CD14-positive monocyte (primary cell): ENCODE data around the gene DDX50. TPM values are rescaled to one million over a fixed set of nuclear protein-coding genes. Genes with fewer than 3 reads are reported as not detected.

Experiments
- DNase-seq, 3 donors: peaks; one replicate each; pipeline ENCODE4 v3.0.0-alpha.2; 2011 to 2022
- H2AFZ ChIP-seq: 2 replicates; pipeline ENCODE4 v1.6.0; 2012; ENCODE audit warnings: mild to moderate bottlenecking, low read depth, low read length, inconsistent platforms; ENCODE audit not compliant: insufficient read depth, poor library complexity, severe bottlenecking
- H3K27ac ChIP-seq, 2 donors: 1 replicate in 1 of 2; 2 replicates in 1 of 2; pipeline ENCODE4 v1.5.1; 2012 to 2013; ENCODE audit warnings: low read length in 2 of 2, control low read depth in 1 of 2, inconsistent platforms in 1 of 2, low read depth in 1 of 2, mild to moderate bottlenecking in 1 of 2
- H3K27me3 ChIP-seq, 2 donors: one replicate each; pipeline versions ENCODE4 v1.6.0 to v1.6.1; 2011 to 2013; ENCODE audit warnings: low read length in 2 of 2; ENCODE audit not compliant: control insufficient read depth in 2 of 2, insufficient read depth in 2 of 2
- H3K36me3 ChIP-seq, 2 donors: replicated peaks in 1 of 2; 1 replicate in 1 of 2; 2 replicates in 1 of 2; pipeline versions ENCODE4 v1.5.1 to v1.6.1; 2012 to 2013; ENCODE audit warnings: low read length in 2 of 2, control low read depth in 1 of 2, inconsistent platforms in 1 of 2, mild to moderate bottlenecking in 1 of 2; ENCODE audit not compliant: insufficient read depth in 2 of 2, control insufficient read depth in 1 of 2
- H3K4me1 ChIP-seq, 2 donors: 1 replicate in 1 of 2; 2 replicates in 1 of 2; pipeline versions ENCODE4 v1.5.1 to v1.6.1; 2012 to 2013; ENCODE audit warnings: low read length in 2 of 2, control low read depth in 1 of 2, inconsistent platforms in 1 of 2, mild to moderate bottlenecking in 1 of 2, moderate library complexity in 1 of 2; ENCODE audit not compliant: insufficient read depth in 2 of 2, control insufficient read depth in 1 of 2
- H3K4me2 ChIP-seq: replicated peaks from 2 replicates; pipeline ENCODE3; 2012; ENCODE audit warnings: low read length, moderate library complexity, mild to moderate bottlenecking; ENCODE audit not compliant: poor library complexity, severe bottlenecking; ENCODE audit errors: extremely low read depth
- H3K4me3 ChIP-seq, 3 experiments: fragments of 200-600 bp in 1 of 3; sonication (generic) in 1 of 3; replicated peaks in 1 of 3; 1 replicate in 2 of 3; 2 replicates in 1 of 3; pipeline ENCODE4 v1.5.1; 2011 to 2013; ENCODE audit warnings: low read length in 3 of 3, mild to moderate bottlenecking in 3 of 3, control low read depth in 2 of 3, low read depth in 2 of 3, inconsistent platforms in 1 of 3, moderate library complexity in 1 of 3
- H3K79me2 ChIP-seq: 2 replicates; pipeline ENCODE4 v1.6.0; 2012; ENCODE audit warnings: mild to moderate bottlenecking, control low read depth, inconsistent platforms, low read length, moderate library complexity; ENCODE audit not compliant: insufficient read depth
- H3K9ac ChIP-seq: 2 replicates; pipeline ENCODE4 v1.6.0; 2017; ENCODE audit warnings: low read length, mild to moderate bottlenecking; ENCODE audit not compliant: insufficient read depth, poor library complexity, severe bottlenecking
- H3K9me3 ChIP-seq, 2 donors: replicated peaks in 1 of 2; 1 replicate in 1 of 2; 2 replicates in 1 of 2; pipeline versions ENCODE4 v1.5.1 to v1.6.1; 2012 to 2013; ENCODE audit warnings: low read length in 2 of 2, control low read depth in 1 of 2; ENCODE audit not compliant: control insufficient read depth in 1 of 2, insufficient read depth in 1 of 2
- H4K20me1 ChIP-seq: 2 replicates; pipeline ENCODE4 v1.6.0; 2012; ENCODE audit warnings: mild to moderate bottlenecking, low read length, control low read depth, moderate library complexity; ENCODE audit not compliant: insufficient read depth
- H3K27ac Mint-ChIP-seq, 7 donors: one replicate each; pipeline ENCODE4 v1.8.0; 2020; ENCODE audit warnings: mild to moderate bottlenecking in 7 of 7, mixed read lengths in 7 of 7, moderate library complexity in 6 of 7, inconsistent platforms in 2 of 7
- H3K27me3 Mint-ChIP-seq, 3 donors: one replicate each; pipeline ENCODE4 v1.8.0; 2021 to 2022; ENCODE audit warnings: low read depth in 3 of 3, mild to moderate bottlenecking in 3 of 3, mixed read lengths in 3 of 3, moderate library complexity in 3 of 3, inconsistent platforms in 1 of 3
- H3K36me3 Mint-ChIP-seq, 2 donors: one replicate each; pipeline ENCODE4 v1.8.0; 2020; ENCODE audit warnings: mixed read lengths in 2 of 2, inconsistent platforms in 1 of 2, mild to moderate bottlenecking in 1 of 2
- H3K4me1 Mint-ChIP-seq: one replicate; pipeline ENCODE4 v1.8.0; 2020; ENCODE audit warnings: mild to moderate bottlenecking, mixed read lengths
- H3K4me3 Mint-ChIP-seq, 2 donors: one replicate each; pipeline ENCODE4 v1.8.0; 2020; ENCODE audit warnings: mild to moderate bottlenecking in 2 of 2, mixed read lengths in 2 of 2, moderate library complexity in 1 of 2
- H3K9me3 Mint-ChIP-seq, 7 donors: one replicate each; pipeline ENCODE4 v1.8.0; 2020 to 2022; ENCODE audit warnings: mixed read lengths in 7 of 7, mild to moderate bottlenecking in 6 of 7, moderate library complexity in 6 of 7, inconsistent platforms in 2 of 7
- CTCF ChIP-seq: fragments of 200-600 bp; IDR thresholded peaks from one replicate; pipeline ENCODE4 v1.8.0; 2022; ENCODE audit warnings: antibody characterized with exemption, mild to moderate bottlenecking
- WGBS: methylation state at CpG from one replicate; pipeline ENCODE4 v1.1.5; 2013; ENCODE audit warnings: missing lambda C conversion rate; ENCODE audit not compliant: insufficient coverage; 5-methylcytosine and 5-hydroxymethylcytosine counted together
- intact Hi-C, 2 donors: fragments of 100-400 bp; cut with micrococcal nuclease; formaldehyde crosslinking; loops; one replicate each; pipeline versions ENCODE4 v1.15.0 to v1.15.1; 2023
- polyA plus RNA-seq, 3 donors: library from polyadenylated mRNA; depleted of rRNA in 1 of 3; unstranded in 2 of 3; stranded (reverse) in 1 of 3; fragments of 300-500 nt in 2 of 3; fragments of >200 nt in 1 of 3; fragmentation: Illumina TruSeq in 2 of 3; gene quantifications; 1 replicate in 2 of 3; 2 replicates in 1 of 3; pipeline ENCODE4 v1.2.3, GENCODE V29; 2012 to 2021

Gene DDX50
- polyA plus RNA-seq, 3 donors = 14.2 to 17.1 (median 17.0) TPM

GRCh38 chr10:68959695-68960527, 58.8 kb downstream of the DDX50 start:
- H3K4me3 Mint-ChIP-seq = no peak overlapping the region
- Histone ChIP-seq H3K79me2 (peaks cover 84% of the 10 kb centered on the region), H3K27ac (peak overlapping the region in 1 of 2 donors; percentile 35), H3K4me2 (no peak overlapping the region), H3K9me3 (no peaks in the 10 kb centered on the region), H3K4me3 (no peak overlapping the region), H2AFZ (no peak overlapping the region), H3K9ac (no peak overlapping the region), H3K4me1 (peaks cover 21% of the 10 kb centered on the region in 2 donors), H3K27me3 (no peaks in the 10 kb centered on the region), H3K36me3 (peaks cover 51 to 59% of the 10 kb centered on the region in 2 donors), H4K20me1 (peaks cover 78% of the 10 kb centered on the region)
- 86% methylated on average over 1 of the region's 4 CpGs for WGBS
- no peak for TF ChIP-seq CTCF
- peaks cover 0 to 5% (median 0%) of the 10 kb centered on the region in 7 donors for H3K9me3 Mint-ChIP-seq
- intact Hi-C loops = loop anchor here in 1 of 2 donors (5.0 kb wide), 1 partner anchor 162 kb away; the partner anchor contains the start of gene VPS26A
- DNase-seq = no peak
- H3K27me3 Mint-ChIP-seq = peaks cover 0 to 3% (median 0%) of the 10 kb centered on the region in 3 donors
- peaks cover 24% of the 10 kb centered on the region for H3K4me1 Mint-ChIP-seq
- peak overlapping the region in 6 of 7 donors; percentile 23 to 78 (median 58) for H3K27ac Mint-ChIP-seq
- peaks cover 39 to 56% of the 10 kb centered on the region in 2 donors for H3K36me3 Mint-ChIP-seq

GRCh38 chr10:68963151-68963550, 62.0 kb downstream of the DDX50 start:
- Histone ChIP-seq H3K4me3 (no peak overlapping the region), H3K9ac (no peak overlapping the region), H3K4me1 (no peaks in the 10 kb centered on the region), H3K27ac (no peak overlapping the region), H4K20me1 (peaks cover 98% of the 10 kb centered on the region), H3K79me2 (peaks cover 73% of the 10 kb centered on the region), H3K36me3 (peaks cover 83 to 90% of the 10 kb centered on the region in 2 donors), H3K4me2 (no peak overlapping the region), H2AFZ (no peak overlapping the region), H3K9me3 (no peaks in the 10 kb centered on the region), H3K27me3 (no peaks in the 10 kb centered on the region)
- Mint-ChIP-seq H3K27ac (no peak overlapping the region), H3K9me3 (peaks cover 0 to 2% (median 0%) of the 10 kb centered on the region in 7 donors), H3K4me3 (no peak overlapping the region), H3K4me1 (peaks cover 9% of the 10 kb centered on the region), H3K36me3 (peaks cover 66 to 87% of the 10 kb centered on the region in 2 donors), H3K27me3 (no peaks in the 10 kb centered on the region)
- intact Hi-C loops = no loop called here
- 79% methylated on average over 2 of the region's 4 CpGs for WGBS
- no peak for DNase-seq
- no peak for TF ChIP-seq CTCF
